GM12878 (cell line): ENCODE results near the gene STAMBP. TPM values are rescaled to one million over a fixed set of nuclear protein-coding genes. Genes with fewer than 3 reads are reported as not detected.

Source experiments
- ATAC-seq: fragments of 200-7000 bp; cut with Tn5 transposase; 3 replicates; pipeline ENCODE4 v1.9.1; 2020; ENCODE audit warnings: mild to moderate bottlenecking, moderate library complexity
- BruUV-seq: library from RNA; stranded (reverse); fragments of 400-500 nt; replicated peaks from 2 replicates; lab custom pipeline; 2021; lab: Mats Ljungman, UMichigan
- CTCF ChIA-PET: fragments of 300-600 bp; sonication (Branson Sonifier 250); formaldehyde crosslinking; extraction: SDS; loops from one replicate; lab custom pipeline; 2021; ENCODE audit warnings: inconsistent platforms; lab: Yijun Ruan, JAX
- POLR2A ChIA-PET: fragments of 350-600 bp; formaldehyde crosslinking; extraction: SDS; loops from one replicate; lab custom pipeline; 2021; ENCODE audit warnings: inconsistent platforms; lab: Charles Lee
- RAD21 ChIA-PET: fragments of 300-600 bp; sonication (Branson Sonifier 250); formaldehyde crosslinking; loops from one replicate; lab custom pipeline; 2023; ENCODE audit warnings: antibody characterized with exemption; ENCODE audit not compliant: unreplicated experiment; lab: Charles Lee
- SMC1A ChIA-PET: fragments of 300-600 bp; sonication (Branson Sonifier 250); formaldehyde crosslinking; loops from one replicate; lab custom pipeline; 2023; ENCODE audit not compliant: unreplicated experiment, uncharacterized antibody; lab: Charles Lee
- DNase-seq: peaks from one replicate; pipeline ENCODE4 v3.0.0-alpha.2; 2011; ENCODE audit warnings: low read depth, low spot score
- FAIRE-seq: peaks from 3 replicates; lab custom pipeline; 2011; peaks lifted over from hg19 to GRCh38; lab: Jason Lieb, UNC
- H2AFZ ChIP-seq: 2 replicates; pipeline ENCODE4 v1.6.0; 2011; ENCODE audit warnings: low read depth, low read length, control low read depth; ENCODE audit not compliant: control insufficient read depth
- H3K27ac ChIP-seq: 2 replicates; pipeline ENCODE4 v1.5.1; 2011; ENCODE audit warnings: control low read depth; ENCODE audit not compliant: control insufficient read depth, insufficient read depth
- H3K27me3 ChIP-seq, 2 experiments: replicated peaks in 1 of 2; 2 replicates each; pipeline versions ENCODE4 v1.6.0 to v1.6.1; 2011; ENCODE audit warnings: low read length in 1 of 2; ENCODE audit not compliant: control insufficient read depth in 2 of 2, insufficient read depth in 2 of 2
- H3K36me3 ChIP-seq, 2 experiments: 2 replicates each; pipeline ENCODE4 v1.5.1; 2011; ENCODE audit warnings: low read length in 1 of 2; ENCODE audit not compliant: control insufficient read depth in 2 of 2, insufficient read depth in 2 of 2
- H3K4me1 ChIP-seq: 2 replicates; pipeline ENCODE4 v1.6.1; 2011; ENCODE audit warnings: mild to moderate bottlenecking, low read length, moderate library complexity, mixed read lengths; ENCODE audit not compliant: control insufficient read depth, insufficient read depth
- H3K4me2 ChIP-seq: 2 replicates; pipeline ENCODE4 v1.6.0; 2011; ENCODE audit warnings: control low read depth; ENCODE audit not compliant: control insufficient read depth, insufficient read depth
- H3K4me3 ChIP-seq: fragments of 200-600 bp; sonication (generic); 2 replicates; pipeline ENCODE4 v1.5.1; 2016
- H3K79me2 ChIP-seq: 2 replicates; pipeline ENCODE4 v1.6.0; 2011; ENCODE audit warnings: low read length; ENCODE audit not compliant: control insufficient read depth, insufficient read depth
- H3K9ac ChIP-seq: 2 replicates; pipeline ENCODE4 v1.8.0; 2011; ENCODE audit warnings: low read length, control low read depth, mixed read lengths; ENCODE audit not compliant: control insufficient read depth, insufficient read depth
- H3K9me3 ChIP-seq: replicated peaks from 3 replicates; pipeline ENCODE4 v1.5.1; 2011; ENCODE audit warnings: mild to moderate bottlenecking, low read length; ENCODE audit not compliant: control insufficient read depth, insufficient read depth
- H4K20me1 ChIP-seq: 2 replicates; pipeline ENCODE4 v1.6.0; 2011; ENCODE audit not compliant: control insufficient read depth, insufficient read depth
- E2F8 ChIP-seq: fragments of 450-650 bp; IDR thresholded peaks from 2 replicates; pipeline ENCODE4 v1.6.1; 2018; ENCODE audit warnings: mild to moderate bottlenecking, low read depth, moderate library complexity; ENCODE audit not compliant: partially characterized antibody
- ESRRA ChIP-seq: IDR thresholded peaks from 2 replicates; pipeline ENCODE4 v1.6.1; 2012; ENCODE audit warnings: mild to moderate bottlenecking, low read length, improper control_type of control experiment
- FOS ChIP-seq: IDR thresholded peaks from 3 replicates; pipeline ENCODE4 v1.6.1; 2011; ENCODE audit warnings: borderline replicate concordance; ENCODE audit not compliant: insufficient read length; ENCODE audit errors: extremely low read depth
- IKZF2 ChIP-seq, 2 experiments: fragments of 450-650 bp; IDR thresholded peaks; 2 replicates each; pipeline ENCODE4 v1.6.1; 2017; ENCODE audit warnings: mild to moderate bottlenecking in 2 of 2, moderate library complexity in 2 of 2
- IRF4 ChIP-seq: IDR thresholded peaks from 2 replicates; pipeline ENCODE4 v1.6.1; 2011; ENCODE audit warnings: low read depth, low read length
- MEF2B ChIP-seq: fragments of 450-650 bp; IDR thresholded peaks from 2 replicates; pipeline ENCODE4 v1.6.1; 2018; ENCODE audit warnings: mild to moderate bottlenecking, moderate library complexity; ENCODE audit not compliant: partially characterized antibody, poor library complexity, severe bottlenecking
- NFIC ChIP-seq: IDR thresholded peaks from 2 replicates; pipeline ENCODE4 v1.6.1; 2012; ENCODE audit warnings: low read depth, mild to moderate bottlenecking, inconsistent platforms, low read length, moderate library complexity
- NFYA ChIP-seq: IDR thresholded peaks from 2 replicates; pipeline ENCODE4 v1.6.1; 2011; ENCODE audit warnings: low read depth, mild to moderate bottlenecking, low read length, improper control_type of control experiment, borderline replicate concordance
- PAX8 ChIP-seq: fragments of 450-650 bp; IDR thresholded peaks from 2 replicates; pipeline ENCODE4 v1.6.1; 2017; ENCODE audit warnings: mild to moderate bottlenecking, moderate library complexity
- PBX3 ChIP-seq: IDR thresholded peaks from 2 replicates; pipeline ENCODE4 v1.6.1; 2011; ENCODE audit warnings: mild to moderate bottlenecking, low read depth, low read length, moderate library complexity; ENCODE audit not compliant: insufficient replicate concordance
- TAF1 ChIP-seq: IDR thresholded peaks from 2 replicates; pipeline ENCODE4 v1.6.1; 2011; ENCODE audit warnings: mild to moderate bottlenecking, low read depth, low read length, borderline replicate concordance
- YBX1 ChIP-seq: fragments of 450-650 bp; IDR thresholded peaks from 2 replicates; pipeline ENCODE4 v1.6.1; 2016; ENCODE audit warnings: antibody characterized with exemption
- ZBED1 ChIP-seq: IDR thresholded peaks from 2 replicates; pipeline ENCODE4 v1.6.1; 2016; ENCODE audit warnings: borderline replicate concordance
- ZZZ3 ChIP-seq: IDR thresholded peaks from 2 replicates; pipeline ENCODE4 v1.6.1; 2011; ENCODE audit warnings: low read depth; ENCODE audit not compliant: control insufficient read depth, insufficient read length
- WGBS: methylation state at CpG from one replicate; pipeline ENCODE4 v1.1.6; 2016; ENCODE audit warnings: low lambda C conversion rate; ENCODE audit not compliant: insufficient replicate concordance, insufficient coverage; ENCODE audit errors: missing lambda C conversion rate; 5-methylcytosine and 5-hydroxymethylcytosine counted together
- in situ Hi-C: fragments of 300-500 bp; cut with MboI; formaldehyde crosslinking; loops from 9 replicates; pipeline ENCODE4 v1.14.3; 2018; ENCODE audit warnings: mixed read lengths
- intact Hi-C: fragments of 100-400 bp; cut with micrococcal nuclease; formaldehyde crosslinking; loops from one replicate; pipeline ENCODE4 v1.14.2; 2022; ENCODE audit not compliant: unreplicated experiment
- polyA plus RNA-seq, 11 experiments: library from polyadenylated mRNA; depleted of rRNA in 4 of 11; unstranded in 6 of 11; stranded (reverse) in 5 of 11; fragments of >200 nt; fragmentation: Nextera tagmentation in 4 of 11; fragmentation: Illumina TruSeq in 1 of 11; extraction: Ambion mirVana in 4 of 11; extraction: Trizol in 1 of 11; gene quantifications; 1 replicate in 1 of 11; 2 replicates in 10 of 11; pipeline versions ENCODE4 v1.2.1 to v1.2.3, GENCODE V29; 2011 to 2016; ENCODE audit warnings: inconsistent platforms in 2 of 11, missing spikeins in 2 of 11, low read depth in 1 of 11
- total RNA-seq, 4 experiments: library from RNA; depleted of rRNA in 3 of 4; stranded (reverse); fragments of >200 nt in 3 of 4; fragmentation: Illumina TruSeq in 1 of 4; extraction: Trizol in 1 of 4; gene quantifications; 2 replicates each; pipeline versions ENCODE4 v1.2.1 to v1.2.3, GENCODE V29; 2013 to 2021

The STAMBP gene
- total and polyA plus RNA-seq, 10 of the 15 experiments (the other 5 are each of a cell fraction or from before 2014, with no cell fraction given) = 38.9 to 84.1 (median 69.7) TPM

- intact Hi-C loops = no loop called here
- ATAC-seq (no peak), FAIRE-seq (no peak)
- Histone ChIP-seq H3K4me1 (no peaks in the 10 kb centered on the region), H3K9me3 (no peaks in the 10 kb centered on the region), H3K4me3 (no peak overlapping the region), H4K20me1 (no peaks in the 10 kb centered on the region), H3K27me3 (no peaks in the 10 kb centered on the region), H3K79me2 (no peaks in the 10 kb centered on the region), H3K4me2 (no peak overlapping the region)
- ChIA-PET RAD21 (no interaction called here), CTCF (interaction anchor here (1.6 to 2.0 kb wide), 2 partner anchors 38 to 43 kb away, joined by 4 read pairs; no protein-coding TSS in a partner anchor)
- no peak for TF ChIP-seq FOS
- TF ChIP-seq ZBED1 = no peak
- TF ChIP-seq NFYA = no peak
- TF ChIP-seq E2F8 = no peak
- TF ChIP-seq IRF4 = no peak
- TF ChIP-seq PBX3 = no peak
- TF ChIP-seq IKZF2 (IDR thresholded peaks at IDR 0.05) = no peak
- TF ChIP-seq TAF1 = no peak
- TF ChIP-seq YBX1 = no peak
- no peak for TF ChIP-seq PAX8
- no peak for TF ChIP-seq ZZZ3
- no peak for TF ChIP-seq ESRRA
- TF ChIP-seq MEF2B = no peak
- TF ChIP-seq NFIC = no peak
- TF ChIP-seq, all 136 proteins: peak for 0
- ChIA-PET SMC1A (no interaction called here), POLR2A (no interaction called here)
- H3K9ac ChIP-seq = no peak overlapping the region
- H2AFZ ChIP-seq = no peak overlapping the region
- BruUV-seq = no TSS peak
- peaks cover 0 to 7% of the 10 kb centered on the region in 2 experiments; a peak in 1 of 4 replicates for H3K36me3 ChIP-seq
- in situ Hi-C loops = no loop called here
- DNase-seq = no peak
- WGBS = 75% methylated on average over 4 of the region's 4 CpGs
- no peak overlapping the region for H3K27ac ChIP-seq
Observed at GRCh38 chr2:73870084-73870483, 41.3 kb downstream of the STAMBP start.
